GM15510 (cell line): ENCODE measurements around the gene FBXO44.
A peak's percentile ranks its signal among the peaks of the same experiment; 100 is the strongest.

ENCODE experiments used
- POLR2A ChIP-seq: IDR thresholded peaks from 3 replicates; pipeline ENCODE4 v1.6.1; 2011; ENCODE audit warnings: borderline replicate concordance; ENCODE audit not compliant: insufficient read length; ENCODE audit errors: extremely low read depth

FBXO44 gene

DNA sequence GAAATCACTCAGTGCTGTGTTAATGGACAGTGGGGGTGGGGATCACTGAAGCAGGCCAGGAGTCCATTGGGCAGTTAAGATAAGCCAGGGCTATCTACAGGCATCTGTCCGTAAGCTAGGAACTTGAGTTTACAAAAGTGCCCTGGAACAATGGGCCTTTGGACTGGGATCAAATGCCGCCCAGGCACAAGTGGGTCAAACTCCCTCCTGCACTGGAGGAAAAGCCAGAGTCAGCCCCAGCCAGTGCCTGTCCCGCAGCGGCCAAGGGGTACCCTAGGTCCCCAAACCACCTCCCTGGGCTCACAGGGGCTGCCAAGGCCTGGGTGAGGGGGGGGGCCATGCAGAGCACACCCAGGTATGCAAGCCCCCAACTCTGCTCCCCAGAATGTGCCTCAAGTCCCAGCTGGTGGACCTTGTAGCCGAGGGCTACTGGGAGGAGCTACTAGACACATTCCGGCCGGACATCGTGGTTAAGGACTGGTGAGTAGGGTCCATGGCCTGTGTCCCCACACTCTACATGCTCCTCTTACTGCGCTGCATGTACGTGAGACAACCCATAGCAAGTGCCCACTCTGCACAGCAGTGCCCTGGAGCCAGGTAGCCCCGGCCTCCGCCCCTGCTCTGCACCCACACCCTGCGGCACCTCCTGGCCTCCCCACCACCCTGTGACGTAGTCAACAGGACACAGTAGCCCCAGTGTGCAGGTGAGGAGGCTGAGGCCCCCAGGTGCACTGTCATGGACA is 17.0 kb downstream of the FBXO44 start:
- no peak for TF ChIP-seq POLR2A

DNA sequence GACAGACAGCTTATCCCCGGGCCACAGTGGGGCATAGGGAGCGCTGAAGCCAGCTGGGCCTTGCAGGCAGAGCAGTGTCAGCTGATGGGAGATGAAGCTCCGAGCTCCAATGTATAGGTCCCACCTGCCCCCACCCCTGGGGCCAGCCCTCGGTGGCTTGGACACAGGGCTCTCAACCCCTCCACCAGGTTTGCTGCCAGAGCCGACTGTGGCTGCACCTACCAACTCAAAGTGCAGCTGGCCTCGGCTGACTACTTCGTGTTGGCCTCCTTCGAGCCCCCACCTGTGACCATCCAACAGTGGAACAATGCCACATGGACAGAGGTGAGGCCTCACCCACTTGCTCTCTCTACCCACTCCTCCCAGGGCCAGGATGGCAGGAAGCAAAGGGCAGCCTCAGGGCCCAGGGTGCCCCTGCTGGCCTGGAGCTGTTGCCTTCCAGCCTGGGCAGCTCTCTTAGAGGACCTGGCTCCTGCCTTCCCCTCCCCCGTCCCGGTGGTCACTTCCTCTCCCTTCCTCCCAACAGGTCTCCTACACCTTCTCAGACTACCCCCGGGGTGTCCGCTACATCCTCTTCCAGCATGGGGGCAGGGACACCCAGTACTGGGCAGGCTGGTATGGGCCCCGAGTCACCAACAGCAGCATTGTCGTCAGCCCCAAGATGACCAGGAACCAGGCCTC is 18.6 kb downstream of the FBXO44 start:
- no peak for TF ChIP-seq POLR2A

DNA sequence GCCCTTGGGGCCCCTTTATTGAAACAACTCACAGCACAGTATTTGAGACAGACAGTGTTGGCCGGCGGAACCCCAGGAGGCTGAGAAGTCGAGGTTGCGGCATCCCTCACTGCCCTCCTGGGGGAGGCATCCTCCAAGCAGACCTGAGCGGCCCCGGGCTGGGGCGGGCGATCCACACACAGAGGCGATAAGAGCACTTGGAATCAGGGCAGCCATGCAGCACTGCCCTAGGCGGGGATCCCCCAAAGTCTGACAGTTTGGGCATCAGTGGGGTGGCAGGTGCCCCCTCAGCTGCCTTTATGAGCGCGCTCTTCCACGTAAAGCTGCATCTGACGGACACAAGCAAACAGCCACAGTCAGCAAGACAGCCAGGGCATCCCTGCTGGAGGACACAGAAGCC is 19.8 kb downstream of the FBXO44 start:
- no peak for TF ChIP-seq POLR2A

DNA sequence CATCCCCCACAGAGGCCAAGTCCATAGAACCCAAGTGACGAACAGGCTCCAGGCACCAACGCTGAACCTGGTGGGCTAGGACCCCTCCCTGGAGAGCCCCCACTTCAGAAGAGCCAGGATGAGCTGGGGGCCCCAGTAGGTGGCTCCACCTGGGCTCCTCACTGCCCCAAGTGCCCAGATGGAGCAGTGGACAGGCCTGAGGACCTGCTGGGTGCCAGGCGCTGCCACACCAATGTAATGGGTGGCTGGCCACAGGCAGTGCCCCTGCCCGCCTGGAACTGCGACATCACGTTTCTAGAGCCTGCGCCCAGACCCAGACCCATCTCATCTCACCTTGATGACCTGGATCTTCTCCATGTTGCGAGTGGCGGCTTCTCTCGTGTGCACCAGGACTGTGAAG is 20.6 kb downstream of the FBXO44 start:
- TF ChIP-seq POLR2A = no peak

DNA sequence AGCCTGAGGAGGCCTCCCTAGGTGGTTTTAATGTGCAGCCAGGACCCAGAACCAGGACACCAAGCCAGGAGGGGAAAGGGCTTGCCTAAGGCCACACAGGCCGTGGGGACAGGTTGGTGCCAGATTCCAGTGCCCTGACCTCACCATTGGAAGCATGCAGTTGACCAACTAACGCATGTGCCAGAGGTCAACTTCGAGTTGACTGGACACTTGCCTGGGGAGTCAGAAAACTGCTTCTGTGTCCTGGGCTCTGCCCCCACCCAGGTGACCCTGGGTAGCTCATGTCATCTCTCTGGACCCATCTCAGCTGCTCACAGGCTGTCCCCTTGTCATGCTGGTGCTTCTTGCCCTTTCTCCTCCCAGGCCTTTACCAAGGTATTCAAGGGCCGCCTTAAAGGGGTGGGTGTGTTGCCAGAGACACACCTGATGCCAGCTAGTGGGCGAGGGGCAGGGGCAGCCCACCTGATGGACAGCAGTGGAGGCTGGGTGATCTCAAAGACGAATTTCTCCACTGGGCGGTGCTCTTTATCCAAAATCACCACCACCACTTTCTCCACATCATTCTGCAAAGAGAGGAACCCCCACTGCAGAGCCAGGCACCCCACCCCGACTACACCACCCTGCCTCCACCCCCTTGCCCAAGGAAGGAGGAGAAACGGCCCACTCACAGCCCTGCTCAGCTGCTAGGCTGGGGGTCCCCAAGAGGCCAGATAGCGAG is 21.9 kb downstream of the FBXO44 start:
- TF ChIP-seq POLR2A = no peak

DNA sequence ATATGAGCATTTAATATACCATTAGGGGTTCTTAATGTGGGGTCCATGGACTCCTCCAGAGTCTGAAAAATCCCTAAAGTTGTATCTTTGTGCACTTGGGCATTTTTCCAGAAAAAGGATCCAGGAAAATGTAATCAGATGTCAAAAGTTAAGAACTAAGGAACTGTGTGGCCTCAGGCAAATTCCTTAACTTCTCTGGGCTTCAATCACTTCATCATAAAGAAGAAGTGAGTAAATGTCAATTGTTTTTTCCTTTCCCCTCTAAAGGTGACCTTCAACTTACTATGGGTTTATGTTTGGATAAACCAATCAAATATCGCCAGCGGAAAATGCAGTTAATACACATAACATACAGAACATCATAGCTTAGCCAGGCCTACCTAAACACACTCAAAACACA is 23.8 kb downstream of the FBXO44 start:
- TF ChIP-seq POLR2A = no peak

DNA sequence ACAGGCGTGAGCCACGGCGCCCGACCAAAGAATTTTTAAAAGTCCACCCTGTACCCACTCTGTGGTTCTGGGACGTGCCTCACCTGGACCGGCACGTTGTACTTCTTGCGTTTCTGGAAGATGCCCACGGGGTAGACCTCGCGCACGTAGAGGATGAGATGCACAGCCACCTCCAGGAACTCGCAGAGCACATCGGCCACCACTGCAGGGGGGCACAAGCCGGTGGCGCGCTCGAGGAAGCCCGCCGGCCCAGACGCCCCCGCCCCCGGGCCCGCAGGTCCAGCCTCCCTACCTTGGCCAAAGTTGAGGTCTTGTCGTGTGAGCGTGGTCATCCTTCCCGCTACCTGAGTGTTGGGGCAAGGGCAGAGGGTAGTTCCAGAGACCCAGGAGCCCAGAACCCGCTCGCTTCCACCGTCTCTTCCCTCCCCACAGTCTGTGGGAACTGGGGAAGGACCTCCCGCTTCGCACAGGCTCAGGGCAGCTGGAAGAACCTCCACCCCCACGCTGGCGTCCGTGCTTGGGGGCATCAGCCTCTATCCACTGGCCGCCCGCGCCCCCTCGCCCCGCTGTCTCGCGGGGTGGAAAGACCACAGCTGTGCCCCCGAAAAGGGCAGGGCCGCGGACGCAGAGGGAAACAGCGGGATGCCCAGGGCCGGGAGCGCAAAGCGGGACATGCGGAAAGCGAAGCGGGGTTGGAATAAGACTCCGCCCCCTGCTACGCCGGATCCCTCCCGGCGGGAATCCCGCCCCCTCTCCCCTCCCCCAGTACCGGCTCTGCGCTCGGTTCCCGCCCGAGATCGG is 25.8 kb downstream of the FBXO44 start:
- TF ChIP-seq POLR2A = no peak

DNA sequence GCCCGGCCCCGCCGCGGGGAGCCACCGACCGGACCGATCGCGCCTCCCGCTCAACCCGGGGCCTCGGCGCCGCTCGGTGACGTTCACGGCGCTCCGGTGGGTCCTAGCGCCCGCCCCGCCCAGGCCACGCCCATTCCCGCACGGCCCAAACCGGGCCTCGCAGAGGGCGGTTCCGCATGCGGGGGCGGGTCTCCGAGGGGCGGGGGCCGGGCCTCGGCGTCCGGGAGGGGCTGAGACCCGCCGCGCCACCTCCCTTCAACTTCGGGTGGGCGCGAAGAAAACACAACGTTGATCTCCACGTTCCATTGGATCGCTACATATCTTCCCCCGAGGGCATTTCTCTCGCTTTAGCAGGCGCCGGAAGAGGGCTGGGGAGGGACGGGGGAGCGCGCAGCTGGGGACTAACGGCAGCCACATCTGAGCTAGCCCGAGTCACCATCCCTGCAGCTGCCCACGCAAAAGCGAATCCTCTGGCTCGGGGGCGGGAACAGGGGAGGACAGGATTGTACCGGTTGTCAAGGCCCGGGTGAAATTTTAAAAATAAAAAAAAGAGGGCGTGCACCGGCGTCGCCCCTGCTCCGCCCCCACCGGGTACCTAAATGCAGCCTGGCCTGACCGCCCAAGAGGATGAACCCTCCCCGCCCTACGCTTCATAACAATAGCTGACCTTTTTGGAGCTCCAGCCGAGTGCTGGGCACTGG is 26.5 kb downstream of the FBXO44 start, which contains the start of gene MAD2L2:
Gene MAD2L2 (minus strand): TSS at position 78 of the 701 bp plus-strand sequence. CDS start 547 bp downstream, outside the sequence.
- peak; percentile 84 for TF ChIP-seq POLR2A

DNA sequence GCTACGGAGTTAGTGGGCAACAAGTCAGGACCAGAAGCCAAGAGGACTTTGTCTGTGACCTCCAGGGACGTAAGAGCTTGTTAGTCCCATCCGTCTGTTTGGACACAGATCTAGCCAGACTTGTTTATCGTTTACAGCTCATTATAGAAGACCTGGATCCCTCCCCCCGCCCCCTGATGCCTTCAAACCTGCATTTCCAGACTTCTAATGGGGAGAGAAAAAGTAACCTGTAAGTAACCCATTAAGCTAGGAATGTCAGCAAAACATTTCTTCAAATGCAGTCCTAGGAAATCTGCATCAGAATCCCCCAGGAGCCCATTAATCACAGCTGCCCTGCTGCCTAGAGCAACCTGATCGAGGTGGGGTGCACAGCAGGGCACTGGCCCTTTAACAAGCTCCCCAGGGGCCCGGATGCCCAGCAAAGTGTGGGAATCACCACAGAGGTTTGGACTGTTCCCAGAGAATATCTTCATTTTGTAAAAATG is 27.7 kb downstream of the FBXO44 start:
- TF ChIP-seq POLR2A = no peak

DNA sequence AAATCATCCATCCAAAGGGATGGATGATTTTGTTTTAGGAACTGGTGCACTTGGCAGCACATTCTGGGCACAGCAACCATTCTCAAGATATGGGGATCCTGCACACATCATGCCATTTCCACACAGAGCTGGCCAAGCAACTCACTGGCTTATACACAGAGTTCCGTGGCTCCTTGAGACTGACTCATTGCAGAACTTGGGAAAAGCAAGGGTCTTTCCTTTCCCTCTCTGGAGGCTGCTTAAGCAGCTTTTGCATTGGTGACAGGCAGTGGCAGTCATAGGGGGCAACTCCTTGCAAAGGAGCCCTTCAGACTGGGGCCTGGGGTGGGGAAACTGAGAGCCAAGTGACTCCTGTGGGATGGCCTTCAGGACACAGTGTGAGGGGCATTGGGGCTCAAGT is 28.1 kb downstream of the FBXO44 start:
- no peak for TF ChIP-seq POLR2A

DNA sequence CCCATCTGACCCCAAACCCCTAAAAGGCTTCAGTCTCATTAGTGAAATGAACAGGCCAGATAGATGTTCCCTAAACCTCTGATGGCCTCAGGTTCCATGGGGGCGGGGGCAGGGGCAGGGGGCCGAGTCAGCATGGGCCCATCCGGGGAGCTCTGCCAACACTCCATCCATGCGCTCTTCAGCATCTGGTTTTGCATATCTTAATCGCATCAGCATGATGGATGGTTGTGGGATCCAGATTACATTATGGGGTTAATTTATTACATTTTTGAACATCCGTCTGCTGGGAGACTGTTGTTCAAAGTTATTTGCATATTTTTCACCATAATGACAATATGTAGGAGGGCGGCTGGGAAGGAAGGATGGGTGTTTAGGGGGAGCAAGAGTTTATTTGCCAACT is 29.4 kb downstream of the FBXO44 start:
- no peak for TF ChIP-seq POLR2A

DNA sequence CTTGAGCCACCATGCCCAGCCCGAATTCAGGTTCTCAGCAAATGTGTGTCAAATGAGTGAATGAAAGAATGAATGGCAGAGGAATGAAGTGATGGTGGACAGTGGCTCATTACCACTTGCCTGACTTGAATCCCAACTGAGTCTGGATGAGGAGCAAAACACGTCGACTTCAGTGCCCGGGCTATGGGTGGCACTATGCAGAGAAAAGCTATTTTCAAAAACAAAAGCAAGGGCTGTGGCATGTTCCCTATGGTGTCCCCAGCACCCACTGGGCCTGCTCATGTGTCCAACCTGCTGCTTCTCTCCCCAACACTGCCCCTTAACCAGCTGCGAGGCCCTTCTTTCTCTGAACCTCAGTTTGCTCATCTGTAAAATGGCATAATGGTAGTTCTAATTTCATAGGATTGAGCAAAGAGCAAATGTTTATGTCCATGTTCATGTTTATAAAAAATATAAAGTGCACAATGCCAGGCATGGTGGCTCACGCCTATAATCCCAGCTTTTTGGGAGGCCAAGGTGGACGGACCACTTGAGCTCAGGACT is 30.6 kb downstream of the FBXO44 start:
- no peak for TF ChIP-seq POLR2A

DNA sequence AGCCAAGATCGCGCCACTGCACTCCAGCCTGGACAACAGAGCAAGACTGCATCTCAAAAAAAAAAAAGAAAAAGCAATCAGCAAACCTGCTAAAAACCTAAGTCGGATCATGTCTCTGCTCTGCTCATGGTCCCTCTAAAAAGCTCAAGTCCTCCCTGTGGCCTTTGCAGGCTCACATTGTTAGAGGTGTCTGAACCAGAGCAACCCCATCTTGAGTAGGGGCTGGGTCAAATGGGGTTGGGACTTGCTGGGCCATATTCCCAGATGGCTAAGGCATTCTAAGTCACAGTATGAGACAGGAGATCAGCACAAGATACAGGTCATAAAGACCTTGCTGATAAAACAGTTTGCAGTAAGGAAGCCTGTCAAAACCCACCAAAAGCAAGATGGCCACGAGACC is 33.8 kb downstream of the FBXO44 start:
- no peak for TF ChIP-seq POLR2A
